Medulla oblongata (tissue), 1 donor: ENCODE results near the gene NEAT1.

Experiments used
- DNase-seq: peaks from one replicate; pipeline ENCODE4 v3.0.0-alpha.2; 2015; ENCODE audit errors: extremely low spot score

Gene NEAT1

DNA sequence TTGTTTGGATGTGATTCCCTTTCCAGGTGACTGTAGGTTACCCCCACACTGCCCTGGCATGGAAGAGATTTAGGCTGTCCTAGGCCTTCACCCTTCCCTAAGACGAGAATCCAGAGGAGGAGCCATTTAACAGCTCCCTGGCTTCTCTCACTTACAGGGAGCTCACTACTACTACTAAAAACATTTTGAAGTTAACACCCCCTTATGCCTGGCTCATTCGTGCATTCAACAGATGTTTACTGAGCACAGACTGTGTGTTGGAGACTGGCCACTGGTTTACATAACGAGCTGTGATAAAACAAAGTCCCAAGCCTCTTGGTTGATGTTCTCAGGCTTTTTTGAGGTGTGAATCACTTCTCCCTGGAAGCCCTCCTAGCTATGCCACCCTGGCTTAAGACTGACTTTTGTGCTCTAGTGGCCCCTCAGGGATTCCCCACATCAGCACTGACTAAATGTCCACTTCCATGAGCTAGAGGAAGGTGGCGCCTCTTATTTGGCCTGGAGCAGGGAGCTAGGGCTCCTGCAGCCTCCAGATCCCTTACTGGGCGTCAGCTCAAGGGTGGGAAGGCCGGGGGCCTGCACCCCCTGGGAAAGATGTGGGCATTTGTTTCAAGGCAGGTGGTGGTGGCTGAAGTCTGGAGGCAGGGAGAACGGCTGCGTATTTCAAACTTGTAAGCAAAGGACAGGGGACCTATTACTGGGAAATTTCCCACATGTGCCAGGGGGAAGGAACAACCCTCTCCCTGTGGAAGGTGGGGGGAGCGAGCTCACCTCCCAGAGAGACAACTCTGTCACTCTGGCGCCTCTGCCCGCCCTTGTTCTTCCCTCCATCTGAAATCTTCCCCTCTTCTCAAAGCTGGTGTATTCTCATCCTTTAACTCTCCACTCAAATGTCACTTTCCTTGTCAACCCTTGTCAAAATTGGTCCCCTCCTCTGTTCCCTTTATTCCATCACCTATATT lies 56.9 kb downstream of the NEAT1 start:
- peak; percentile 77 for DNase-seq

DNA sequence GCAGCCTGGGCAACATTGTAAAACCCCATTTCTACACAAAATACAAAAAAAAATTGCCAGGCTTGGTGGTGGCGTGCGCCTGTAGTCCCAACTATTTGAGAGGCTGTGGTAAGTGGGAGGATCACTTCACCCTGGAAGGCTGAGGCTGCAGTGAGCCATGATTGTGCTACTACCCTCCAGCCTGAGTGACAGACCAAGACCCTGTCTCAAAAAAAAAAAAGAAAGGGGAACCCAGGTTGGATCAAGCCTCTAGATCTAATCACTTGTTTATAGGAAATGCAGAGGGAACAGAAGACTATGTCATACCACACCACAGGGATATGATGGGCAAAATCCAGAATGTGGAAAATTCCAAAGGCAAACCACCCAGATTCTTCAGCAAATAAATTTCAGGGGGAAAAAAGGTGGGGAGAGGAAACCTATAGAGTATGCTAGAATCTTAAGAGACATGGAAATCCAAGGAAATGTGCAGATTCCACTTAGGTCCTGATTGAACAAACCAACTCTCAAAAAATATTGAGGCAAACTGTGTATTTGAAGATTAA lies 59.8 kb downstream of the NEAT1 start:
- no peak for DNase-seq

DNA sequence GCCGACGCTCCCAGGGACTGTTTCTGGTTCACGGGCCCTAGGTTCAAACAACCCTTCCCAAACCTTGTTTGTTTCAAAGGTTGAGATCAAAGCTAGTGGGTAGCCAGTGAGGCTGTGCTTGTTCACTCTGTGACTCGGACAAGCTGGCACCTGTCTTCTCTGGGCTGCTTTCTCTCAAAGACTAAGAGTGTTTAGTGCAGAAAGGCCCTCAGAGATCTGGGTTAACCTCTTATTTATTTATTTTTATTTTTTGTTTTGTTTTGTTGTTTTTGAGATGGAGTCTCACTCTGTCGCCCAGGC lies 63.3 kb downstream of the NEAT1 start:
- peak; percentile 48 for DNase-seq

DNA sequence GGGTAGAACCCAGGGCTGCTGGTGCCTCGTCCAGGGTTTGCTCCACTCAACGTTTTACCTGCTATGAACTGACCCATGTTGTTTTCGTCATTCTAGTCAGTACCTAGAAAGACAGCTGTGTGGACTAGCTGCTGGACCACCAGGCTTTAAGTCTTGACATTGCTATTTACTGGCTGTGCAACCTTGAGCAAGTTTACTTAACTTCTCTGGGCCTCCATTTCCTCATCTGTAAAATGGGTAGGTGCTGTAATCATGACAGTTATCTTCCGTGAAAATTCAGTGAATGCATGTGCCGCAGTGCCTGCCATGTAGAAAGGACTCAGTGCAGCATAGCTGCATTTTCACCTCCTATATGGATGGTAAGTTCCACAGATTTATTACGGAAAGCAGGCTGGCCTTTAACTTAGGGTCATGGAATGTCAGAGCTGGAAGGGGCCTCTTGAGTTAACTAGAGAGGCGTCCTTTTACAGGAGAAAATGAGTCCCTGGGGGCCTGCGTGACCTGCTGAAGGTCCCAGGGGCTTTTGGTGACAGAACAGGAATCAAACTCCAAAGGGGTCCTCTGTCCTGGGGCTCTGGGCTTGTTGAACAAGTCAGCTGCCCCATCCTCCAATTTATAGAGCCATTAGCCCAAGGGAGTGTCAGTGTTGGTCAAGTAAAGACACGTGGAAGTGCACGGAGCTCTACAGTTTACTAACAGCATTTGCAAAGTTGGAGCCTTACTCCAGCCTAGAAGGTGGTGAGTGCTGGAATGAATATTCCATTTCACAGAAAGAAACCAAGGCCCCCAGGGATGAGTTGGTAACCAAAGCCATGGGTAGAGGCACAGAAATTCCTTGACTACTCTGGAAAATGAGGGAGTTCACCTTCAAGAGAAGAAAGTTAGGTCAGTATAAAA lies 64.2 kb downstream of the NEAT1 start:
- no peak for DNase-seq

DNA sequence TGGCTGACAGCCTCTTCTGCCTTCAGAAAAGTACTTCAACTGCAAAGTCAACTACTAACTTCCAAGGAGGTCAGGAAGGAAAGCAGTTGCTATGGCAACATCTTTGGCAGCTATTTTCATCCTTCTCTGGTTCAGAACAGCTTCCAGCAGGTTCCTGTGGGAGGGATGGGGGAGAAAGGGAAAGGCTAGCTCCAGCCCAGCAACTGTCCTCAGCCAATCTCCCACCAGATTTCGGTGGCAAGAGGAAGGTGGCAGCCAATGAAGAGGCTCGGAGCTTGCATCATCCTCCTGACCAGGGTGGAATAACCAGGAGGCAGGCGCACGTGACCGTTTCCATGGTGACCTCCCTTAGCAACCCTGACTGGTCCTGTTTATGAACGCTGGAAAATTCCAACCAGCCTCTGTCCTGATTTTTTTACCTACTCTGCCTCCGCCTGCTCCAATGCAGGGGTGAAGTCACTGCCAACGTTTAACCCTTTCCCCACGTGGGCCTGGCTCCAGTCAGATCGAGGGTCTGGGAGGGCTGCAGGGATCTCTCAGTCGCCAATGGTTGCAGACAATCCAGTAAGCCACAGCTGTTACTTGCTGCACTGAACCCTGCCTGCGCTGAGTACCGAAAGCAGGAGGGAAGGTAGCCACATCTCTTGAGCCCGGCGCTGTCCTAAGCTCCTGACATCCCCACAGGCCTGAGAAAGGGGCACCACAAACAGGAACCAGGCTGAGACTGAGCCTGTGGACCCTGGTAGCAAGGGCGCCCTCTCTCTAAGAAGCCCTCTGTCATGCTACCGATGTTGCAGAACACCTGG lies 65.1 kb downstream of the NEAT1 start:
- peak; percentile 100 for DNase-seq

DNA sequence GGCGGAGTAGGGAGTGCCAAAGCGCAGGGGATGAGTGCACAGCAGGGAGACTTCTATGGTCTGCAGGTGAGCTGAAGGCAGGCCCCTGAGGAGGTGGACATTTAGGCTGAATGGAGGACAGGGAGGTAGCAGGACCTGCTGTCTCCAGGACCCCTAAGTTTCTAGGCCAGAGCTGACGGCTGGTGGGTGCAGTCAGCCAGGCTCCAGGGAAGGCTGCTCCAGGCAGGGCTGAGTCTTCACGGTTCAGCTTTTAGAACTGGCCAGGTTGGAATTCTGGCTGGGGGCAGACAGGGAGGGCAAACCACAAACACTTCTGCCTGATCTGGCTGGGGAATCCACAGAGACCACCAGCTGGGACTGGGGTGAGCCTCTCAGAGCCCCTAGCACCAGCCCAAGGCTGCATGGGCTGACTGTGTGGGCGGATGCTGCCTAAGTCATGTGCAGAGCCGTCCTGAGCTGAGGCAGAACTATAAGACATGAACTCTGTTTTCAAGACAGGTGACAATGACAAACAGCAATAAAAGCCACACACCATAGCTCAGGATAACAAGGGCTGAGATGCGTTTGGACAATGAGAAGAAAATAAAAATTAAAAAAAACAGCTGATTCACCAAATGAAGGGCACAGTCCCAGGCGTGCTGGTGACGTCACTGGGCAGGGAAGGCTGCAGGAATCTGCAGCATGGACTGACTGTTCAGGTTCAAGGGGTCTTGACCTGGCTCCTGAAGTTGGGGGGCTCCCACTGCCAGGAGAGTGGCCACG lies 65.9 kb downstream of the NEAT1 start:
- peak; percentile 45 for DNase-seq

DNA sequence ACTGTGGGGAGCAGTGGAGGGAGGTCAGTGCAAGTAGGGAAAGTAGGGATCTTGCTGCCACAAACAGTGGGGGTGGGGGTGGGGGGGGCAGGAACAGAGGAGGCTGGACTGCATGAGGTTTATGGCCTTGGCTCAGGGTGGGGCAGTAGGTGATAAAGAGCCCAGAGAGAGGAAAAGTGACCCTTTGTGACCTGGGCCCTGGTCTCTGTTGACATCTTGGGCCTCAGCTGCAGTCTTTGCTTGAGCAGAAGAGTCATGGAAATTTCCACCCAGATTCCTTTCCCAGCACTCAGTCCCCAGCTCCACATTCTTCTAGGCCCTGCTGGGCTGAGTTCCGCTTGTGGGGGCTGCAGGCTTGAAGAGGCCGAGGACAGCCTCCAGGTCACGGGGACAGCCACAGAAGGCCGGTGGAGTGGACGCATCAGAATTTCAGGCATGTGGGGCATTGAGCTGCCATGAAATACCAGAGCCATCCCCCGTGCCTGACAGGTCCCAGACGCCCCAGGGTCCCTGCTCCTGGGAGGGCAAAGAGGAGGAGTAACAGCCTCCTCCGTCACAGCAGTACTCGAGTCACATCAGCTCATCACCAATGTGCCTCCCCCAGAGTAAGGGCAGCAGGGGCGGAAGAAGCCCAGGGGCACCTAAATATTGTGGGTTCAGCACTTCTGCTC lies 66.6 kb downstream of the NEAT1 start:
- peak; percentile 55 for DNase-seq

DNA sequence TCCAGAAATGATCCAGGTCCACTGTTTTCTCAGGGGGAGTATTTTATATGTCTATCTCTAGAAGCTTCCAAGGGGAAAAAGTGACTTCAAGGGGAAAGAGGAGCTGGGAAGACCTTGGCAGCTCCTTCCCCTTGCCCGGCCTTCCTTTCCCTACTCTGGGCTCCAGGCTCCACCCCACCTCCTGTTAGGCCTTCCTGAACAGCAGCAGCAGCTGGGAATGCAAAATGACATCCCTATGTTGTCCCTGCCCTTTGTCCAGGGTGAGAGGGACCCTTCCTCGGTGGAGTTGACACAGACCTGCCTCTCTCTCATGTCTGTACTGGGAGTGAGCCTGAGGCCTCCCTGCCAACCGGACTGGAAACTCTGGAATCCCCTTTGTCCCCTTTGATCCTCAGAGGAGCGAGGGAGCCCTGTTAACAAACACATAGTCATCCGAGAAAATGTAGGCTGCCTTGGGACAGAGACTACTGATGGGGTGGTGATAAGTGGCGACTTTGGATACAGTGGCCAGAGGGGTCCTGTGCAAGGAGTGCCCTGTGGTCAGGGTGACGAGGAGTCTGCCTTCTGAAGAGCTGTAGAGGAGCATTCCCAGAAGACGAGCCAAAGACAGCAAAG lies 67.2 kb downstream of the NEAT1 start:
- peak; percentile 27 for DNase-seq

DNA sequence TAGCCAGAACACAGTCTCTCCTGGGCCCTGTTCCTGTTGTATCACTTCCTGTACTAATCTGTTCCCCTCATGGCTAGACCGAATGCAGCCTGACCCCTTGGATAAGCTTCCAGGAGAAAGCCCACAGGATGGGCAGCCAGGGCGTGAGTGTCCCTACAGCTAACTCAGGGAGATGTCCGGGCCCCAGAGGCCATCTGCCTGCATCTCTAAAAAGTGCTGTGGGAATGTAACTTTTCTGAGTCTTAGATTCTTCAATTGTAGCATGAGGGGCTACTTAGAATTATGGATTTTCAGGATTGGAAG lies 68.5 kb downstream of the NEAT1 start:
- DNase-seq: no peak

DNA sequence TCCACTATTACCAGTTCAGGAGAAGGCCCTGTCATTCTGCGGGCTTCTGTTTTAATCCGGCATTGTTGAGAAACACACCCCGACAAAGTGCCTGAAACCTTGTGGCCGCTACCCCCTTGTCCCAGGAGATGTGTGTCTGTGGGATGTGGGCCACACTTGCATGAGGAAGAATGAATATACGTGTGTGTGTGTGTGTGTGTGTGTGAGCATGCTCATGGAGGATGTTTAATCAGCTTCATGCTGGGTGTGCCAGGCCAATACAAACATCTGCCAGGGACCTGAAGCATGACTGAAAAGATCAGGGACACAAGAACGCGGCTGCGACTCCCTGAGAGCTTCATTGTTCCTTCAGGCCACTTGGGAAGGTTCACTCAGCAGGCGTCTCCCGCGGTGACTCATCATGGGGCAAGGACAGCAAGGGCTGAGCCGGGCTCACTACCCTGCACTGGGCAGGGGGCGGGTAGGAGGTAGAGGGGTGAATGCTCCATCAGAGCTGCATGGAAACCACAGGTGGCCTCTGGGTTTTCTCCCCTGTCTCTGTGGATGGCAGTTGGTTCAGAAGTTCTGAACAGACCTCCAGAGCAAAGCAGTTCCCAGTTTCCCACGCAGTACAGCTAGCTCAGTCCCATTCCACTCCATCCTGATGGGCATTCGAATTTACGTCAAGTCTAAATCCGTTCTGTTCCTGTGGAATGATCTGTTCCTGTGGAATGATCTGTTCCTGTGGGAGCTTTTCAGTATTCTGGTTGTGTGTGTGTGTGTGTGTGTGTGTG lies 69.2 kb downstream of the NEAT1 start:
- peak; percentile 79 for DNase-seq

DNA sequence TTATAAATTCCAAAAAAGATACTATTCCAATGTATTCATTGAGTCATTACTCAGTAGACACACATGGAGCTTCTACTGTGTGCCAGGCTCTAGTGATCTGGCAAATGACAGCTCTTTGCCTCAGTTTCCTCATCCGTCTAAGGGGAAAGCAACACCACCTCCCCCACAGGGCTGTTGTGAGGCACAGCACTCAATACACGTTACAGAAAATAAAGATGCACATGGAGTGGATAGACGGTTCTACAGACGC lies 69.7 kb downstream of the NEAT1 start:
- no peak for DNase-seq

DNA sequence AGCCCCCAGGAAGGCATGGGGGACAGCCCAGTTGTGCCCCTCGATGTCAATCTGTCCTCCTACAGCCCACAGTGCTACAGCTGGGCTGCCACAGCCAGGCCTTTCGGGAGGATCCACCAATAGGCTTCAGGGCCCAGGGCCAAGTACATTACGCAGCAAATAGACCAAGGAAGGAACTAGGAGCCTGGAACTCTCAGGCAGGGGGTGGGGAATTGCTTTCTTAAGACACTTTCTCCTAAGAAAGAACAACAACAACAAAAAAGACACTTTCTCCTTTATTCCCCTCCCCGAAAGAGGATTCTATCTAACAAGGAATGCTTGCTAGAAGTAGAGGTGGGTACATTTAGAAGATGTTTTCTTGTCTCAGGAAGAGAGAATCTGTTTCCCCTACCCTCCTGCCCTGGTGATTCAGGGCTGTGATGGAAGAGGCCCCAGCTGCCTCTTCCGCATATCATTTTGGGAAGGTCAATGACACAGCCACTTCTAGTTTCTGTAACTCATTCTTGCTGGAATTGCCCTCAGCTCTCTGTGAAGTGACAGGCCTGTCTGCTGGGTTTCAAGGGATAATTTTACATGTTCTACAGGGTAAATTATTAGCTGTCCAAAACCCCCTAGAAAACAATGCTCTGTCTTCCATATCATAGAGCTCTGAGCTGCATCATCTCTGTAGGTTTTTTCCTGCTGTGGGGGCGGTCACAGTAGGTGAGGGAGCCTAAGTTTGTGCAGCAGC lies 70.2 kb downstream of the NEAT1 start:
- peak; percentile 92 for DNase-seq

DNA sequence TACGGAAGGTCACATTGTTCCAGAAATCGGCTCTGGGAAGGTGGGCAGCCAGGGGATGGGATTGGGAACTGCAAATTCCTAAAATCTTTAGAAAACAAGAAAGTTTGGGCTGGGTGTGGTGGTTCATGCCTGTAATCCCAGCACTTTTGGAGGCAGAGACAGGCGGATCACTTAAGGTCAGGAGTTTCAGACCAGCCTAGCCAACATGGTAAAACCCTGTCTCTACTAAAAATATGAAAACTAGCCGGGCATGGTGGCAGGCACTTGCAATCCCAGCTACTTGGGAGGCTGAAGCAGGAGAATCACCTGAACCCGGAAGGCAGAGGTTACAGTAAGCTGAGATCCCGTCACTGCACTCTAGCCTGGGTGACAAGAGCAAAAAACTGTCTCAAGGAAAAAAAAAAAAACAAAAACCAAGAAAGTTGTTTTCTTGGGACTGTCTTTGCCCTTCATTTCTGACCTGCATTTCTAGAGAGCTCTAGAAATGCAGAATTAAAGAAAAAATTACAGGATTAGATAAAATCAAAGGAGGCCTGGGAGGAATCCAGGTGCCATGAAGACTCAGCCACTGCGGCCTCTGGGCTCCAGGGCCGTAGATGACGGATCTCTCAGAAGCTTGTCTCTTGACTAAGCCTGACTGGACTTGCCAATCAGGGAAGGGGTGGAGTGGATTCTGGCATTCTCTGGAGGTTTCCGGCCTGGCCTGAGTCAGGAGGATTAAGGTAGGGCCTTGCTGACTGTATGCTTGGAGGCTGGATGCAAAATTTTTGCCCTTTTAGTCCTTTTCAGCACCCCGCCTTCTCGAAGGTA lies 71.0 kb downstream of the NEAT1 start:
- peak; percentile 56 for DNase-seq
